Activated CD8-positive, alpha-beta memory T cell treated with anti-CD3 and anti-CD28 coated beads, Interleukin-2, amount 50 U/mL, for 4 hours (primary cell): ENCODE results near the gene ITGB8.

Experiments used
- DNase-seq: peaks from one replicate; pipeline ENCODE4 v3.0.0-alpha.2; 2020

Gene ITGB8

DNA sequence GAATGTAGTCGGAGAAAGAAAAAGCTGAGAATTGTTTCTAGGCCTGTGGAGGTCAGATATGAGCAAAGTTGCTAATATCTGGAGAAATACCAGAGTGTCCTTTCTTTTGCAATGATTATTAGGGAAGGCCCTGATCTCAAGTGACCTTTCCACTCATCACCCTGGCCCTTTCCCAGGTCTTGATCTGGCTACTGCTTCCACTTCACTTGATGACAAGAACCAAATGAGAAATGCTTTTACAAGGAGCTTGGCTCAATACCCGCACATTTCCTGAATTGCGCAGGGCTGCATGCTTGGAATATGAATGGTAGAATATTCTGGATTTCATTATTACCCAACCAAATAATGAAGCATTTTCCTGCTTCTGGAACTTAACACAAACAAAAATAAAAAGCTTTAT is 104.6 kb downstream of the ITGB8 start:
- DNase-seq: no peak

DNA sequence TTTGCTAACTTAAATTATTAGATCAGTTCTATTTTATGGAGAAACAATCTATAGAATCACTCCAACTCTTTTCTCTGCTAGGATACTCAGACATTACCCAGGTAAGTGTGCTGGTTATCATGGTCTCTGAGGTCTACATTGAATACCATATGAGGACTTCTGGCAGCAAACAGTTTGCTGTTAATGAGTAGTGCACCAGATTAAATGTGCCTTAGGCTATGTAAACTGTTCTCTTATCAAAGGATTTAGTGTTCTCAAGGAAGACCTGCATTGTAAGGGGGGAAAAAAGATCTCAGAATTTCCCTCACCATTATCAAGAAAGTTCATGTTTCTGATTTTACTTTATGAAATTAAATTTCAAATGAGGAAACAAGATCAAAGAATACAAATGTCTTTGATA is 107.5 kb downstream of the ITGB8 start:
- DNase-seq: no peak

DNA sequence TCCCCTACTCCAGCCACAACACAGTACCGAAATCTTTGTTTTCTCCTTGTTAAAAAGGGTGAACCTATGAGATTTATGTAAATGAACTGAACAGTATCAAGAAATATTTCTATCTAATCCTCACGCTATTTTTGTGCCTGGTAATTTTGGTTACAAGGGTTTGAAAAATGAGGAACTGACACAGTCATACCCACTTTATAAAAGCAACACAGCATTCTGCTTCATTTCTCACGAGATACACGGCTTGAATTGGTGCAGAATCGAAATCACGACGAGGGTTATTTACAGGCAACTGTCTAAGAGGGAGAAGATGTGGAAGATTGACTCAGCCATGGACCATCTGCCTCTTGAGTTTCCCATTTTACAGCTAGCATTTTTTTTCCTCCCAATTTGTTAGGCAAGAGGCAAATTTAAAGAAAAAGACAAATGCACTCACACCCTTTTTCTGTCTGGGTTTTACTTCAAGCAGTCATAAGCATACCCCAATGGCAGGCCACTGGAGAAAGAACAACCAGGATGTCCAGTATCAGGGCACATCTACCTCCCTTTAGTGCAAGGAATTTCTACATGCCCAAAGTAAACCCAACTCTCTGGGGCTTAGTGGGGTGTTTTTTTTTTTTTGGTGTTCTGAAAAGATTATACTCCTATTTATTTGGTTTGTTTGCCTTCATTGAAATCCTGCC is 108.1 kb downstream of the ITGB8 start:
- no peak for DNase-seq

DNA sequence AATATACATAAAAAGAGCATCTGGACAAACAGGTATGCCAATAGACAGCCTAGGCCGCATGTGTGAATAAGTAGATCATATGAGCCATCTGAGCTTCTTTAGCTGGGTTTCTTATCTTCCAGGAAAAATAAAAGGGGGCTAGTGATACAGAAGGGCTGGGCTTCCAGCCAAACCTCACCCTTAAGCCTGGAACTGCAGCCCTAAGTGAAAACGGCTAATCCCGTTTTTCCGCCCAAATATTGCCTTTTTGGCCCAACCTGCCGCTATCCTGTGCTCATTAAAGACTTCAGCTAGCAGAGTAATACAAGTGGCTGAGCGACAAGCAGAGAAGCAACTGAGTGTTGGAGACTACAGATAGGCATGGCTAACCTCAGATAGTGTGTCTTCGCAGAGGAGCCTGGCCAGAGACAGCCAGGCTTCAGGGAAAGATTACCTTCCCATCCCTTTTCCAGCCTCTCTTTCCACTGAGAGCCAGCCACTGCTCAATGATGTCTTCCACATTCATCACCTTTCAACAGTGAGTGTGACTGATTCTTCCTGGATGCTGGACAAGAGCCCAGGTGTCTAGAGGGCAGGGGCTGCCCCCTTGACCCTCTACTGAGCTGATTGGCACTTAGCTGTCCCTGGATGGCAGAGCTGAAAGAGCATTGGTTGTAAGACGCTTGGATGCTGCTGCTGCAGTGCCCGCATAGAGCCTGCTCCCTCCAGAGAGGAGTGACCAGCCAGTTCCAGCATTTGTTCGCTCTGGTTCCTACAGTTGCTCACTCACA is 108.9 kb downstream of the ITGB8 start:
- DNase-seq: no peak

DNA sequence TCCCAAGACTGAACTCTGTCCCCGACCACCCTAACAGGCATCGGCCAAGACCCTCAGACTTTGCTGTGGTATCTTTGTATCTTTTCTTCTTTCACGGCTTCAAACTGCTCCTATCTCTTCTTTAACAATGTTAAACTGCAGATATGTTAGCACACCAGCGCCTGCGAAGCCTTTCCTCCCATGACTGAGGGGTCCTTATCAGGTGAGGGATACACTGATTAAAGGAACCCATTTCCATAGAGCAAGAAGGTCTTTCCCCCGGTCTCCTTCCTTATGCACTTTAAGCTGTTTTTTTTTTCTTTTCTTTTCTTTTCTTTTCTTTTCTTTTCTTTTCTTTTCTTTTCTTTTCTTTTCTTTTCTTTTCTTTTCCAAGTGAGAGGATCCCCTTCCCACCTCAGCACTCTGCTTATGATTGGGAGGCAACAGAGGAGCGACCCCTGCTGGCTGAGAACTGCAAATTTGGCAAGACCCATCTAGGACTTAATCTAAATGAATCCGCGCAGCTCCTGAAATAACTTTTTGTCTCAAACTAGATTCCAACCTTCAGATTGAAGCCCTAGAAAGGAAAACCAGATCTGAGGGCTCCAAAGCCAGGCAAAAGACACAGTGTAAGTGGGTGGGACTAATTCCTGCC is 109.9 kb downstream of the ITGB8 start:
- no peak for DNase-seq

DNA sequence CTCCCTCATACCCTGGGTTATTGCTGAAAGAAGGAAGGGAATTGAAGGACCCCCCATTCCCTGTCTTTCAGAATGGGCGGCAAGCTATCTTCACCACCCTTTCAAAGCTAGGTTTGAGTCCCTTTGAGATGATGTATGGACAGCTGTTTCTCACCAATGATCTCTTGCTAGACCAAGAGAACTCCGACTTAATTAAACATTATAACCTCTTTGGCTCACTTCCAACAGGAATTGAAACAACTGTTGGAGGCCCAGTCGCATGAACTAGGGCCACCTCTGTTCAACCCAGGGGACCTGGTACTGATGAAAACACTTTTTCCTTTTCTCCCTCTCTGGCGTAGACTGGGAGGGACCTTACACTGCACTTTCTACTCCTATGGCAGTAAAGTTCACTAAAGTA is 110.6 kb downstream of the ITGB8 start:
- DNase-seq: no peak

DNA sequence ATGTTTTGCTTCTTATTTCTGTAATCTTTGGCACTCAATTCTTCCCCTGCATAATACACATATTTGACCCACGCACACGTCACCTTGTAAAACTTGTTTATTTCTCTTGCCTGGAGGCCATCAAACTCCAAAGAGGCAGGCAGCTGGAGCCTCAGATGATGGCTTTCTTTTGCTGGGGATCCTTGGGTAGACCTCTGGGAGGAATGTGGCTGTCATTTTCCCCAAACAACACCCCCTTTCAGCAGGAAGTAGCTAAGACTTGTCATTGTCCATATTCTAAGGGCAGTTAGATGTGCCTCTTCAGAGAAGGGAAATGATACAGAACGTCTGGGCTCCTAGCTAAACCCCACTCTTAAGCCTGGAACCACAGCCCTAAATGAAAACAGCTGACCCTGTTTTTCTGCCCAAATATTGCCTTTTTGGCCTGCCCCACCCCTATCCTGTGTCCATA is 111.3 kb downstream of the ITGB8 start:
- DNase-seq: no peak

DNA sequence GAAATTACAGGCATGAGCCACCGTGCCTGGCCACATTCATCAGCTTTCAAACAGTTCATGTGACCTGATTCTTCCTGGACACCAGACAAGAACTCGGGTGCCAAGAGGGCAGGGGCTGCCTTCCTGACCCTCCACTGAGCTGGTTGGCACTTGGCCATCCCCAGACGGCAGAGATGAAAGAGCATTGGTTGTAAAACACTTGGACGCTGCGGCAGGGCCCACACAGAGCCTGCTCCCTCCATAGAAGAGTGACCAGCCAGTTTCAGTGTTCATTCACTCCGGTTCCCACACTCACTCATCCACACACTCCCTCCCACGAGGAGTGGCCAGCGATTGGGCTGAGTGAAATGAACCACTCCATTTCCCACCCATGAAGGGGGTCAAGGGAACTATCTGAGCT is 112.3 kb downstream of the ITGB8 start:
- DNase-seq: no peak

DNA sequence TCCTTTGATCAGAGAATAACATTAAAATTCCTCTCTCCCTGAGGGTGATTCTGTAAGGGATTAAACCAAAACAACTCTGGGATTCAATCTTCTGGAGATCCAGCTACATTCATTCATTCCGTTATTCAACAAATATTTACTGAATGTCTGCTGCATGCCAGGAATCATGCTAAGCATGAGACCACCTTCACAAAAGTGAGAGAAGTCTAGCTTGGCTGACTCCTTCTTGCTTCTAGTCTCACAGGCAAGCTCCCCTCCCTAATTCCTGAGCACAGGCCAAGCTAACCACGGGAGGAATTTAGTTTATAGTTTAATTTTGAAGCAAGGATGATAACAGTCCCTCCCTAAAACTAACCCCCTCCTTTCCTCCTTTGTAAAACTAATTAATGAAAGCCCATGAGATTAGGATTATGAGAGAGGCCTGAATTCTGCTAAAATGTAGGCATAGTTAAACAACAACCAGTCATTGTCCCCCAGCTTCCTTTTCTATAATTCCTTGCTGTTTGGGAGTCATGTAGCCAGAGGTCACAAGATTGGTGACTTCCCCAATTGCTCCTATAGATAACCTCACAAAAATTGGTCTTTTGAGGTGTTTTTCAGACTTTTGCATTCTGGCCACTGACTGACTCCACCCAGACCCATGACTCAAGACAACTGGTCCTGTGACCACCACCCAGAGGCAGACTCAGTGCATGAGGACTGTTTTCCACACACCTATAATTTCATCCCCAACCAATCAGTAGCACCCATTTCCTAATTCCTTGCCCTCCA is 113.5 kb downstream of the ITGB8 start:
- no peak for DNase-seq

DNA sequence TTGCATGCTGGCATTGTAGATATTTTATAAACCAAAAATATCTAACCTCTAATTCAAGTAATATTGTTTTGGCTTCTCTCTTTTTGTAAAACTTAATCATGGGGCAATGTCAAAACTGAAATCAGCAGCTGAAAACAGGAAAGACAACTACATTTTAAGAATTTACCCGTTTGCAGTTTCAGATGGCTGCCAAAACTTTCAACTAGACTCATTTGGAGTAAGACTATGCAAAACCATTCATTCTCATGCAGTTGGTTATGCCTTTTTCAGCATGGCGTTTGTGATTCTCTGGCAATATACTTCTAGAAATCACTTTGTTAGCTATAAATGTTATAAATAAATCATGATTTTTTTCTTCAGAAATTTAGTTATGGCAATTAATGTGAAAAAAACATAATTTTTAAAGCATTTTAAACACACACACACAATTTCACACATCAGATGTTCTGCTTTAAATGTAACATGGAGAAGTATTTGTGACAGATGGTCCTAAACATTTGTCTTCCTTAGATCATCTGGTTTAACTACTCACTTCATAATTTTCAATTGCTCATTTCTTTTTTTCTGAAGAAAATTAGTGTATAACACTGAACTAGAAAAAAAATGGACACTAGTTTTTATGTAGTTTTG is 116.4 kb downstream of the ITGB8 start:
- no peak for DNase-seq

DNA sequence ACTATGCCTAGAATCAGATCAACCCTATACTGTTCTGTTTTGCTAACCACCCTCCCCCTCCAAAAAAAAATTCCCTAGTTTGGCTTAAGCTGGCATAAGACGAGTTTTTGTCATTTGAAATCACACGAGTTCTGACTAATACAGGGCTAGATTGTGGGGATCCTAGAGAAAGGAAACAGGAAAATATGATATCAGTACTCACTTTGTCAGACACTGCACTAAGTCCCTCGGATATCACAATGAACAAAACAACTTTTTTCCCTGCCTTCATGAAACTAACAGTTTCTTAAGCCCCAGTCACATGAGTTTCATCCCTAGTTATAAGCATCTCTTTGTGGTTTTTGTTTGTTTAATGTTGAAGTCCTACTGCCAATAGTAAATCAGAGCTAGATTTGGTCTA is 118.5 kb downstream of the ITGB8 start:
- no peak for DNase-seq

DNA sequence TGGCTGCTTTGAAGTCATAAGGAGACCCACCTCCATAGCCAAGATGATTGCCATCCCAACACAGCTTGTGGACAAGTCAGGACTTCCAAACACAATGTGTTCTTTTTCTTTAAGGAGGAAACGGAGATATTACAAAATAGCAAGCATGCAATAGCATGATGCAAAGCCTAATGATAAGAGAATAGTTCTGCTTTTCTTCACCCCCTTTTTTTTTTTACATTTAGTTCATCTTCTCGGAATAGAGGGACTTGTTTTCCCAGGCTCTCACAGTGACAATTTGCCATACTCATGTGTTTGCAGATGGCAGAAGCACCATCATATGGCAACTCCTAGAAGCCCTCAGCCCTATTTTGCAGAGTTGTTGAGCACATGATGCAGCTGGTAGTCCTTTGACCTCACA is 119.8 kb downstream of the ITGB8 start:
- DNase-seq: no peak

DNA sequence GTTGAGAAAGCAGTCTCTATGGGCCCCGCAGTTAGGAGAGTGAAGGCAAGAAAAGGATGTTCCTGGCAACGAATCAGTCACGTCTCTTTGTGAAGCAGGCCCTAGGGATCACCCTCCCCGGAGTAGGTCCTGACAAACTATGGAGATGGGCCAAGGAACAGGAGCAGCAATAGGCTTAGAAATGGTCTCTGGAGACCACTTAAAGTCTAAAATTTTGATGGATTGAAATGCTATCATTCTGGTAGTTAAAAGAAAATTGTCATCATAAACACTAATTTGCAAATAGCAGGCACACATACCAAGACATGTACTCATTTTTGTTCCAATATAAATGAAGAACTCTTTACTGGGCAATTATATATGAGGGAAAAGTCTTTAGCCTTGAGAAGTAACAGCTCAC is 123.5 kb downstream of the ITGB8 start:
- DNase-seq: no peak

DNA sequence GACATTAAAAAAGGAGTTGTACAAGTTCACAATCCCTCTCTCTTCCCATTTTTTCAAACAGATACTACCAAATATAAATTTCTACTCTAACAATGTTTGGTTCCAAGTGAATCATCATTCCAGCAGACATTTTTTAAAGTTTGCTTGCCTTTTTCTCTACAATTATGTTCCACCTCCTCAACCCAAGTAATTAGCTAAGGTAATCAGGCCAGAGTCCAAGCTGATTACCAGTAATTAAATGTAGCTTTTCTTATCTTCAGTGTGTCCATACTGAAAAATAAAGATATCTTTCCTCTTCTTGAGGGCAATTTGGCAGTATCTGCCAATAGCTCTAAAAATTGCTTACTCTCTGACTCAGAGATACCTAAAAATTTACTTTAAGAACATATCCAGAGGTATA is 126.0 kb downstream of the ITGB8 start:
- no peak for DNase-seq

DNA sequence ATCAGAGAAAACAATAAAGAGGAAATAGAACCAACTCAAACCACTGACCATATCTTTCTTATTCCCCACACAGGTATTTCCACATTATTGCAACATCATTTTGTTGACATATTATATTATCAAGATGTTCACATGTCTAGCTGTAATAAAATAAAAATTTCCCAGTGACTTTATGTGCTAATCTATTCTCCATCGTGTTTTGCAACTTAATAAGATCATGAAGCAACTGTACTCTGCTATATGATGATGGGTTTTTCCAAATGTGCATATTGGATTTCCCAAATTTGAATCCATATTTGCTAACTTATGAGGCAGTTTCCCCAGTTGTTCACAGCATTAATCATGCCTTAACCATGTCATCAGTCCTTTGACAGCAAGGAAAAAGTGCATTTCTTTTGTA is 127.8 kb downstream of the ITGB8 start:
- DNase-seq: no peak

DNA sequence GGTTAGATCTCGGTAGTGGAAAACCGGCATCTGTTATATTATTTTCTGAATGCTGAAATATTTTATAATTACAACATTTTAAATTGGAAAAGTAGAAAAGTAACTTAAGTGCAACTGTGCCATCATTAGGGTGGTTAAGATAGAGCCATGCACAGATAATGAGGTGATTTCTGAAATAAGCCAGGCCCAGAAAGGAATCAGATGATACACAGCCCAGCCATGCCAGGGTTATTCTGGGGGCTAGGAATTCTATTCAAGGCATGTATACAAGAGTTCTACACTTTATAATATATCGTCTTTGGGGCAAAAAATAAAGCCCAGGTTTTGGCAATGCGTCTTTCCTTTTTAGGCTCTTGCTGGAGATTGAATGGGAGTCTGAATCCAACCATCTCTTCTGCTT is 128.7 kb downstream of the ITGB8 start:
- no peak for DNase-seq

DNA sequence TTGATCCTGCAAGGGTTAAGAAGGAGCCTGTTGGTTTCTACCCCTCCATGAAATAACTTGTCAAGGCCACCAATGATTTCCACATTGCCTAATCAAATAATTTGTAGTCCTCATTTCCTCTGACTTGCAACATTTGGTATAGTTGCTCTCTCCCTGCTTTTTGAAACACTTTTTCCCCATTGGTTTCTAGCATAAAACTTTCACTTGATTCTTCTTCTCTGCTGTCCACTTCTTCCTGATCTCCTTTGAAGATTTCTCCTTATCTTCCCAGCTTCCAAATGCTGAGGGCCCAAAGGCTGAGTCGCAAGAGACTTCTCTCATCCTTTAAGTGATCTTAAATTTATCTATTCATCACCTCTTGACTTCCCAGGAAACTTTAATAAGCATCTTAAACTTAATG is 134.2 kb downstream of the ITGB8 start:
- DNase-seq: no peak
